Measurements from ENCODE around the gene PLXNA4.

Gene PLXNA4

GRCh38 chr7:132532281-132532680 lies 44.0 kb downstream of the PLXNA4 start:
- Histone ChIP-seq H3K4me1 (ENCODE audit: control insufficient read depth, low read length) (no peaks in the 10 kb centered on the region), H3K4me3 (ENCODE audit: low read length) (no peak overlapping the region), H3K9me3 (ENCODE audit: control insufficient read depth, insufficient read depth, low read length) (no peaks in the 10 kb centered on the region), H4K20me1 (ENCODE audit: control insufficient read depth, insufficient read depth, low read depth, low read length) (no peaks in the 10 kb centered on the region), H3F3A (ENCODE audit: control insufficient read depth, insufficient read depth) (no peaks in the 10 kb centered on the region), H3K9me2 (replicated peaks; ENCODE audit: control insufficient read depth, low read length) (no peaks in the 10 kb centered on the region), H3K36me3 (ENCODE audit: control insufficient read depth, low read length) (no peaks in the 10 kb centered on the region), H3K4me2 (ENCODE audit: low read length) (no peak overlapping the region), H3K27me3 (ENCODE audit: control insufficient read depth, low read length) (no peaks in the 10 kb centered on the region), H3K27ac (ENCODE audit: low read depth, low read length) (no peak overlapping the region), H3K79me2 (ENCODE audit: control insufficient read depth, low read length) (no peaks in the 10 kb centered on the region)
- TF ChIP-seq EZH2phosphoT487 (IDR thresholded peaks at IDR 0.05; ENCODE audit: borderline replicate concordance, low read length) = no peak
- TF ChIP-seq CTCF (IDR thresholded peaks at IDR 0.05; ENCODE audit: low read depth, low read length, poor library complexity, severe bottlenecking) = no peak

DNA sequence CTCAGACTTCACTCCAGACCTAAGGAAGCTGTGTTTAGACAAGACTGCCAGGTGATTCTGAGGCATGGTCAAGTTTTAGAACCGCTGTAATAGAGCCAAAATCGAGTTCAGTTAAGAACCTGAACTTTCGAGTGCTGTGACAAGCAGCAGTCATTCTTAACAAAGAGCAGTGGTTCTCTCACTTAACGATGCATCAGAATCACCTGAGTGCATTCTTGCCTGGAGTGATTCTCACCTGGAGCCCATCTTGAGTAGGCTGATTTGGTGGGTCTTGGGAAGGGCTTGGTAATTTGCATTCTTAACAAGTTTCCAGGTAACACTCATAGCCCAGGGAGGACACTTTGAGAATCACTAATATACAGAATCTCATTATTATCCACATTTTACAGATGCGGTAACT lies 44.7 kb downstream of the PLXNA4 start:
- TF ChIP-seq CTCF (IDR thresholded peaks at IDR 0.05; ENCODE audit: low read depth, low read length, poor library complexity, severe bottlenecking) (no peak), EZH2phosphoT487 (IDR thresholded peaks at IDR 0.05; ENCODE audit: borderline replicate concordance, low read length) (no peak)
- H3K36me3 ChIP-seq (ENCODE audit: control insufficient read depth, low read length) = no peaks in the 10 kb centered on the region
- no peaks in the 10 kb centered on the region for H3K9me3 ChIP-seq (ENCODE audit: control insufficient read depth, insufficient read depth, low read length)
- no peak overlapping the region for H3K4me3 ChIP-seq (ENCODE audit: low read length)
- no peaks in the 10 kb centered on the region for H3K9me2 ChIP-seq (replicated peaks; ENCODE audit: control insufficient read depth, low read length)
- no peak overlapping the region for H3K4me2 ChIP-seq (ENCODE audit: low read length)
- H3K4me1 ChIP-seq (ENCODE audit: control insufficient read depth, low read length) = no peaks in the 10 kb centered on the region
- no peaks in the 10 kb centered on the region for H4K20me1 ChIP-seq (ENCODE audit: control insufficient read depth, insufficient read depth, low read depth, low read length)
- no peaks in the 10 kb centered on the region for H3K27me3 ChIP-seq (ENCODE audit: control insufficient read depth, low read length)
- no peaks in the 10 kb centered on the region for H3K79me2 ChIP-seq (ENCODE audit: control insufficient read depth, low read length)
- no peaks in the 10 kb centered on the region for H3F3A ChIP-seq (ENCODE audit: control insufficient read depth, insufficient read depth)
- H3K27ac ChIP-seq (ENCODE audit: low read depth, low read length) = no peak overlapping the region

- Histone ChIP-seq H3K4me2 (ENCODE audit: low read length) (no peak overlapping the region), H3K79me2 (ENCODE audit: control insufficient read depth, low read length) (no peaks in the 10 kb centered on the region), H3K27ac (ENCODE audit: low read depth, low read length) (no peak overlapping the region), H3F3A (ENCODE audit: control insufficient read depth, insufficient read depth) (no peaks in the 10 kb centered on the region), H3K27me3 (ENCODE audit: control insufficient read depth, low read length) (no peaks in the 10 kb centered on the region), H4K20me1 (ENCODE audit: control insufficient read depth, insufficient read depth, low read depth, low read length) (no peaks in the 10 kb centered on the region), H3K4me3 (ENCODE audit: low read length) (no peak overlapping the region), H3K4me1 (ENCODE audit: control insufficient read depth, low read length) (no peaks in the 10 kb centered on the region), H3K9me3 (ENCODE audit: control insufficient read depth, insufficient read depth, low read length) (no peaks in the 10 kb centered on the region), H3K36me3 (ENCODE audit: control insufficient read depth, low read length) (no peaks in the 10 kb centered on the region), H3K9me2 (replicated peaks; ENCODE audit: control insufficient read depth, low read length) (no peaks in the 10 kb centered on the region)
- no peak for TF ChIP-seq EZH2phosphoT487 (IDR thresholded peaks at IDR 0.05; ENCODE audit: borderline replicate concordance, low read length)
- TF ChIP-seq CTCF (IDR thresholded peaks at IDR 0.05; ENCODE audit: low read depth, low read length, poor library complexity, severe bottlenecking) = no peak
Observed at GRCh38 chr7:132528695-132529094, 47.6 kb downstream of the PLXNA4 start.

Data from DOHH2 (cell line).